GM23338 (cell line): ENCODE results near the gene MRRF.

Source experiments
- EZH2 ChIP-seq: fragments of 200-600 bp; sonication (generic); IDR thresholded peaks from one replicate; pipeline ENCODE4 v1.8.0; 2017; ENCODE audit warnings: antibody characterized with exemption, mild to moderate bottlenecking, low read depth; ENCODE audit not compliant: unreplicated experiment
- EZH2phosphoT487 ChIP-seq: fragments of 200-600 bp; sonication (generic); IDR thresholded peaks from one replicate; pipeline ENCODE4 v1.8.1; 2018; ENCODE audit warnings: antibody characterized with exemption; ENCODE audit not compliant: unreplicated experiment
- POLR2AphosphoS5 ChIP-seq: IDR thresholded peaks from 2 replicates; pipeline ENCODE4 v1.6.1; 2016; ENCODE audit warnings: antibody characterized with exemption, low read depth
- TF ChIP-seq, protein P1 (sequence below), 2 experiments: fragments of 200-600 bp in 1 of 2; sonication (generic) in 1 of 2; conservative IDR thresholded peaks; 2 replicates each; pipeline versions ENCODE4 v1.5.1 to v1.6.1; 2016 to 2017; ENCODE audit warnings: antibody characterized with exemption in 2 of 2, low read depth in 2 of 2, mild to moderate bottlenecking in 2 of 2, moderate library complexity in 1 of 2
- TF ChIP-seq, protein P2 (sequence below): IDR thresholded peaks from one replicate; pipeline ENCODE4 v1.6.1; 2018; ENCODE audit warnings: antibody characterized with exemption; ENCODE audit not compliant: unreplicated experiment

DNA sequence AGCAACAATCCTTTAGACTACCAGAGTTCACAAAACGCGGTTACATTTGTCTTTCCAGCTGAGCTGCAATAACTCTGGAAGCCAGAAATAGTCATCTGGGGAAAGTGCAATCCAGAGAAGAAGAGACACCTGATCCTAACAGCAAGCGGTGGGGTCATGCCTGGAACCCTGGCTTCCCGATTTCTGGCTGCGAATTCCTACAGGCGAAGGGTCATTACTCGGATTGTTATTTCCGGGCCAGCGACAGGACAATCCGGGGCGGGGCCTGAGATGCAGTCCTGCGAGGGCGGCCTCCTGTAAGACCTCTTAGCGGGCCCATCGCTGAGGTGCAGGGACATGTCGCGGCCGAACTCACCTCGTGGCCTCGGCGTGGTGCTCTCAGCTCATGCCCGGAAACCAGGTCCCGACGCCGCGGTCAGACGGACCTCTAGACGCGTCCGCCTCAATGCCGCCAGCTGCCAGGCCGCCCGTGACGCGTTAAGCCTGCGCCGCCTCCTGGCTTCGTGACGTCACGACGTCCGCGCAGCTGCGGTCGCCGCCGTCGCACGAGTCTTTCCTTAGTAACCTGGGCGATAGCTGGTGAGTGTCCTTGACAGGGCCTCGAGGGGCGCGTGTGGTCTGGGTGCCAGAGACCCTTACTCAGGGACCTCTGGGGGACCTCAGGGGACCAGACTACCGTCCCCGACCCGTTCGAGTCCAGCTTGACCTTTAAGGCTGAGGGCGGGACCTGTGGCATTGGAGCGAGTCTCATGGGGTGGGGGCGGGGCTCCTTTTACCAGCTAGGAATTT lies at the start of gene MRRF, which contains the start of gene RBM18:
- TF ChIP-seq EZH2phosphoT487 (no peak), EZH2 (no peak), POLR2AphosphoS5 (peak; percentile 85)
- TF ChIP-seq, protein P1, sequence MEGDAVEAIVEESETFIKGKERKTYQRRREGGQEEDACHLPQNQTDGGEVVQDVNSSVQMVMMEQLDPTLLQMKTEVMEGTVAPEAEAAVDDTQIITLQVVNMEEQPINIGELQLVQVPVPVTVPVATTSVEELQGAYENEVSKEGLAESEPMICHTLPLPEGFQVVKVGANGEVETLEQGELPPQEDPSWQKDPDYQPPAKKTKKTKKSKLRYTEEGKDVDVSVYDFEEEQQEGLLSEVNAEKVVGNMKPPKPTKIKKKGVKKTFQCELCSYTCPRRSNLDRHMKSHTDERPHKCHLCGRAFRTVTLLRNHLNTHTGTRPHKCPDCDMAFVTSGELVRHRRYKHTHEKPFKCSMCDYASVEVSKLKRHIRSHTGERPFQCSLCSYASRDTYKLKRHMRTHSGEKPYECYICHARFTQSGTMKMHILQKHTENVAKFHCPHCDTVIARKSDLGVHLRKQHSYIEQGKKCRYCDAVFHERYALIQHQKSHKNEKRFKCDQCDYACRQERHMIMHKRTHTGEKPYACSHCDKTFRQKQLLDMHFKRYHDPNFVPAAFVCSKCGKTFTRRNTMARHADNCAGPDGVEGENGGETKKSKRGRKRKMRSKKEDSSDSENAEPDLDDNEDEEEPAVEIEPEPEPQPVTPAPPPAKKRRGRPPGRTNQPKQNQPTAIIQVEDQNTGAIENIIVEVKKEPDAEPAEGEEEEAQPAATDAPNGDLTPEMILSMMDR (conservative IDR thresholded peaks at IDR 0.05; ENCODE audit: low read depth in 2 of 2) = no peak; a peak in 1 of 4 replicates
- TF ChIP-seq, protein P2, sequence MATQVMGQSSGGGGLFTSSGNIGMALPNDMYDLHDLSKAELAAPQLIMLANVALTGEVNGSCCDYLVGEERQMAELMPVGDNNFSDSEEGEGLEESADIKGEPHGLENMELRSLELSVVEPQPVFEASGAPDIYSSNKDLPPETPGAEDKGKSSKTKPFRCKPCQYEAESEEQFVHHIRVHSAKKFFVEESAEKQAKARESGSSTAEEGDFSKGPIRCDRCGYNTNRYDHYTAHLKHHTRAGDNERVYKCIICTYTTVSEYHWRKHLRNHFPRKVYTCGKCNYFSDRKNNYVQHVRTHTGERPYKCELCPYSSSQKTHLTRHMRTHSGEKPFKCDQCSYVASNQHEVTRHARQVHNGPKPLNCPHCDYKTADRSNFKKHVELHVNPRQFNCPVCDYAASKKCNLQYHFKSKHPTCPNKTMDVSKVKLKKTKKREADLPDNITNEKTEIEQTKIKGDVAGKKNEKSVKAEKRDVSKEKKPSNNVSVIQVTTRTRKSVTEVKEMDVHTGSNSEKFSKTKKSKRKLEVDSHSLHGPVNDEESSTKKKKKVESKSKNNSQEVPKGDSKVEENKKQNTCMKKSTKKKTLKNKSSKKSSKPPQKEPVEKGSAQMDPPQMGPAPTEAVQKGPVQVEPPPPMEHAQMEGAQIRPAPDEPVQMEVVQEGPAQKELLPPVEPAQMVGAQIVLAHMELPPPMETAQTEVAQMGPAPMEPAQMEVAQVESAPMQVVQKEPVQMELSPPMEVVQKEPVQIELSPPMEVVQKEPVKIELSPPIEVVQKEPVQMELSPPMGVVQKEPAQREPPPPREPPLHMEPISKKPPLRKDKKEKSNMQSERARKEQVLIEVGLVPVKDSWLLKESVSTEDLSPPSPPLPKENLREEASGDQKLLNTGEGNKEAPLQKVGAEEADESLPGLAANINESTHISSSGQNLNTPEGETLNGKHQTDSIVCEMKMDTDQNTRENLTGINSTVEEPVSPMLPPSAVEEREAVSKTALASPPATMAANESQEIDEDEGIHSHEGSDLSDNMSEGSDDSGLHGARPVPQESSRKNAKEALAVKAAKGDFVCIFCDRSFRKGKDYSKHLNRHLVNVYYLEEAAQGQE = no peak
